SHP77 (cell line): ENCODE results near the gene OCA2.

Source experiments
- DNase-seq, 2 experiments: peaks; one replicate each; lab custom pipeline; 2025; lab: John Stamatoyannopoulos, UW

OCA2 gene

DNA sequence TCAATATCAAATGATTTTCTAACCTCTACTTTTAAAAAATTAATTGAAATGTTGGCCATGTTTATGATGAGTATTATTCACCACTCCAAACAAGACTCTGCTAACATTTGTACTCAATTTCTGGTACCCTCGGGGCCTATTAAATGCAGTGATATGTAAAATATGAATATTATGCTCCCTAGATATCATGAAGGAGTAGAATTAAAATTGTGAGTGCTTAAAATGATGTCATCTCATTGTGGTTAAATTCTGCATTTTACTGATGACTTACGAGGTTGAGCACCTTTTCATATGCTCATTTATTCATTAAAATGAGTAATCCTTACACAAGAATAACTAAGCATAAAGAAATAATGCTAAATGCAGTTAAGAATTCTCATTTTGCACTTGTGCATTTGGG lies 159.9 kb downstream of the OCA2 start:
- no peak for DNase-seq

DNA sequence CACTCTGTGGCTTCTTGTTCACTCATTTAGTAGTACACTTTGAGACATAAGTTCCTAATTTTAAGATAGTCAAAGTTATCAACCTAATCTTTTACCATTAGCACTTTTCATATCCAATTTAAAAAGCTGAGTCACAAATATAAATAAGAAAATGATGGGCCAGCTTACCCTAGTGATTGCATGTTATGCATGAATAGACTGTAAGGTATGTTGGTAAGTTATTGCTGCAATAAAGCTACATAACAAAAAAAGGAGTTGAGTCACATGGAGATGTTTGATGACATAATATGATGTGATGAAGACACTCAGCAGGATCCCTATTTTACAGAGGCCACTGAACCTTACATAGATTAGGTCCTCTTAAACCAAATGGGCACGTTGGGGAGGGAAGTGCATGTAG lies 161.3 kb downstream of the OCA2 start:
- DNase-seq: no peak

DNA sequence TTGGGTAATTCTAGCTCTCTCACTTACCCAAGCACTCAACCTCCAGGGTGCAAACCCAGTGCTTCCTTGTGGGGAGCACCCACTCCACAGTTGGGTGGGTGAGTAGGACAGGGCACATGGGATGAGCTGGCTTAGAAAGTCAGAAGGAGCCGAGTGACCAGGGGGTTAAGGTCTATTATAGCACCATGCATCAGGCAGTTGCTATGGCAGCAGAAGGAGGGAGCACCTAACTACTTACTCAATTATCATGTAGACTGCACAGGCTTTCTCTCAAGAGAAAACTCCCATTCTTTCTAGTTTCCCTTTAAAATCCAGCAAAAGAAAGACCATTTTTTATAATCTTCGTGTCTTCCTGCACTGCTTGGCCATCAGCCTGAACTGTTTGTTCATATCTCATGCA lies 163.0 kb downstream of the OCA2 start:
- DNase-seq: no peak

DNA sequence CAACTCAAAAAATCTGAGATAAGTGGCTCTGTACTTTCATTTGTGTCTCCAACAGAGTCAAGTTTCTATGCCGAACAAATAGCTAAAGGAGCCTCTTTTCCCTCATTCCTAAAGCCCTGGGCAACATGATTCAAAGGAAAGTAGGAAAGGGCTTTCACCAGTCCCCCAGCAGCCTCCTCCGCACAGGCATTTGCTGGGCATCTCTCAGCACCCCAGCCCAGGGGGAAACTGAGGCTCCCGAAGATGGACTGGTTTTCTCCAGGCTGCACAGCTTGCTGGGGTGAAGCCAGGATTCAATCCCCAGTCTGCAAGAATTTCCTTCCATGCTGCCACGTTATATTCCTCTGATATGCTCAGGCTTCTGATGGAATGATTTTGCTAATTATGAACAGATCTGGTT lies 163.8 kb downstream of the OCA2 start:
- no peak for DNase-seq

DNA sequence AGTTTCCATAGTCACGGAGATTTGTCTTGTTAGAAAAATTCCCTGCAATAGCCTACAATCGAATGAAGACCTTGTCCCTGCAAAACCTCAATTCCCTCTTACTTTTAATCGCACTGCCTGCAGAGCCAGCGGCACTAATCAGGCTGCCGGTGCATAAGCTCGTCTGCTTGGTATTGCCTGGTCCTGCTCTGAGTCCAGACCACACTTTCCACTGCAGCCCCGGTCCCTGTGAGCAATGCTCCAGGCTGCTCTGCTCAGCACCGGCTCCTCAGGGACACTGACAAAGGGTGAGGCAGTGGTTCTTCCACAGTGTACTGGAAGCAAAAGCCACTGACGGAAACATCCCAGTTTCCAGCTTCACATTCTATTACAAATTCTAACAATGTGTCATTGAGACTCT lies 164.3 kb downstream of the OCA2 start:
- no peak for DNase-seq

DNA sequence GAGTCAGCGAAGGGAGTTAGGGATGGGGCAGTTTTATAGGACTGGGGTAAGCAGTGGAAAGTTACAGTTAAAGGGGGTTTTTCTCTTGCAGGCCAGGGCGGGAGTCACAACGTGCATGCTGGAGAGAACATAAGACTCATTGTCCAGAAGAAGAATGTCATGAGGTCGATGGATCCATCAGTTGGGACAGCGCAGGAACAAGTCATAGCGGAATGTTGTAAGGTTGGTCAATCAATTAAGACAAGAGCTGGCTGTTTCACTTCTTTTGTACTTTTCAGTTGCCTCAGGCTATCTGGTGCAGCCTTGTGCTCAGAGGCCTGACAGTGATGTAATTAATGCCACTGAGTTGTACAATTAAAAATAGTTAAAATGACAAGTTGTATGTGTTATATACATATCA lies 165.6 kb downstream of the OCA2 start:
- no peak for DNase-seq

DNA sequence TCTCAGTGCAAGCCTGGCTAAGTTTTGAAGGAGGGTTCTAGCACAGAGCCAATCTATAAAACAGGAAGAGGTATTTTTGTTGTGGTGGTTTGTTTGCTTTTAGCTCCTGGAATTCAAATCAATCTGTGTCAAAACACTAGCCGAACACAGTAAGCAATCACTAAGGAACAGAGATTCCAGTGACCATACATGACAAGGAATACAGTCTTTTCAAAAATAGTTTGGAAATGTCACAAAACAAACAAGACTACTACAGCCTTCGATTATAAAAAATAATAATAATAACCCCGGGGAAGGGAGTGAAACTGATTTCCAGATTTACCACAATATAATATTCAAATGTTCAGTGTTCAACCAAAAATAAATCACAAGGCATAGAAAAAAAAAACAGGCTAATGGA lies 166.5 kb downstream of the OCA2 start:
- no peak for DNase-seq

DNA sequence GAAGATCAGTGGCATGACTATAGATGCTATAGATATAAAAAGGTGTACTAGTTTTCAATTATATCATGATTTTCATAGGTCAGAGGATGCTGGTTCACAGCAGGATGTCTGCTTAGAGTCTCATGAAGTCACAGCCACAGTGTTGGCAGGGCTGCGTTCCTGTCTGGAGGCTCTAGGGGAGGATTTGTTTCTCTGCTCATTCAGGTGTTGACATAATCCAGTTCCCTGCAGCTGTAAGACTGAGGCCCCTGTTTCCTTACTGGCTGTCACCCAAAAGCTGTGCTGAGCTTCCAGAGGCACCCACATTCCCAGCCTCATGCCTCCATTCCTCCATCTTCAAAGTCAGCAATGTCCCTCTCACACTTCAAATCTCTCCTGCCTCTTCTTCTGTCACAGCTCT lies 170.7 kb downstream of the OCA2 start:
- DNase-seq: no peak

DNA sequence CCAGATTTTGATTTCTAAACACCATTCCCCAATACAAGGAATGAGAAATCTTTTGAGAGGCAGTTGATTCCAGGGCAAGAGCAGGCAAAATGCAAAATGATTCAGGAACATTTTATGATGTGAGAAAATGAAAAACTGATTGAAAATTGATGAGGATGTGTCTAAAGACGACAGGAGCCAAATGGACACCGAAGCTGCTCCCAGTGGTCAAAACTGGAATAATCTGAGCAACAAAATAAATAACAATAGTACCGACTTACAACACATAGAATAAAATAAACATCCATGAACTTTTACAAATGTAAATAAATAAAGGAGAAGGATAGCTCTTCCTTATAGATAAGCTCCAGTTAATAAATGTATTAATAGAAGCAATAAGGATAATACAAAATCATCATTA lies 186.8 kb downstream of the OCA2 start:
- DNase-seq: no peak

DNA sequence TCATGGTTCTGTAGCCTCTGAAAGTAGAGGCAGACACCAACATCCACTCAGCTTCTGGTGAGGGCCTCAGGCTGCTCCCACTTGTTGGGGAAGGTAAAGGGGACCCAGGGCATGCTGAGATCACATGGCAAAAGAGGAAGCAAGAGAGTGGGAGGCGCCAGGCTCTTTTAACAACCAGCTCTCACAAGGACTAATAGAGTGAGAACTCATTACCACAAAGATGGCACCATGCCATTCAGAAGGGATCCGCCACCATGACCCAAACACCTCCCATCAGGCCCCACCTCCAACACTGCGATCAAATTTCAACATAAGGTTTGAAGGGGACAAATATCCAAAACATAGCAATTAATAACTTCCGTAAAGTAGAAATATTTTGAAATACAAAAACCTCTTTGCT lies 192.3 kb downstream of the OCA2 start:
- DNase-seq: no peak

DNA sequence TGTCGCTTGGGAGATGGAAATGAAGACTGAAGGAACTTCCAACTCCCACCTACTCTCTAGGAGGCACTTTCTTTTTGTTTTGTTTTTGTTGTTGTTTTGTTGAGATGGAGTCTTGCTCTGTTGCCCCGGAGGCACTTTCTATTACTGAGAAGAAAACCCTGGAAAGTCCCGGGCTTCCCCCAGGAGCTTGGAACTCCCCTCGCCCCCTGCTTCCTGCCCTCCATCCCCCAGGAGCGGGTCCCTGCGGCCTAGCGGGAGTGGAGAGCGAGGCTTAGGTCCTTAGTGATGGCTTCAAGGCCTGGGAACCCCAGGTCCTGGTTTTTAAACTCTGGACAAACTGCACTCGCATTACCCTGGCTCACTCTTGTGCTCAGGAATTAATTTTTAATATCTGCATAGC lies 195.7 kb downstream of the OCA2 start:
- DNase-seq: no peak

DNA sequence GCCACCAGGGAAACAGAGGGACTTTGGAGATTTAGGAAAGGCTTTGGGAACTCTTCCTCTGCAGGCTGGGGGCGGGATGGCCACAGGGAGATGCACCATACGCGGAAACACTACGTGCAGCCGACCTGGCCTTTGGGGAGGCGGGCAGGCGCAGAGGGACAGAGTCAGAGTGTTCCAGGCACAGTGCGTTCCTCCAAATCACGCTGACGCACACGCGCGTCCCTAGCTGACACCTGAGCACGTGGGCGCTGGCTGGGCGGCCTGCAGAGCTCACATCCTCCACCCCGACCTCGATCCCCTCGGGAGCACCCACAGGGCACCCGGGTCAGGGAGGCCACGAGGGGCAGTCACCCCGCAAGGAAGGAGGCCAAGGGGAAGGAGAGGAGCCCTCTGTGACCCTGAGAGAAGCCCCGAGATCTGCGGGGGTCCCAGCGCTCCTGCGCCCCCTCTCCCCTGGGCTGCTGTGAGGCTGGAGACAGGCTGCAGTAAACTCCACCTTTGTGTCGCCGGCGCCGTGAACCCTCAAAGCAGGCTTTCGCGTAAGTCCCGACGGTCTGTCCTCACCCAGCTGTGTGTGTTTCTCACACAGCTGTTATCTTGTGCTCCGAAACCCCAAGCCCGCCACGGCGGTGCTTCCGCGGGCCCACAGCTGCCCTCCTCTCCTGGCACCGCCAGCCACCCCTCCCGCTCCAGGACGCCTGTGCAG lies 196.3 kb downstream of the OCA2 start:
- DNase-seq: no peak

DNA sequence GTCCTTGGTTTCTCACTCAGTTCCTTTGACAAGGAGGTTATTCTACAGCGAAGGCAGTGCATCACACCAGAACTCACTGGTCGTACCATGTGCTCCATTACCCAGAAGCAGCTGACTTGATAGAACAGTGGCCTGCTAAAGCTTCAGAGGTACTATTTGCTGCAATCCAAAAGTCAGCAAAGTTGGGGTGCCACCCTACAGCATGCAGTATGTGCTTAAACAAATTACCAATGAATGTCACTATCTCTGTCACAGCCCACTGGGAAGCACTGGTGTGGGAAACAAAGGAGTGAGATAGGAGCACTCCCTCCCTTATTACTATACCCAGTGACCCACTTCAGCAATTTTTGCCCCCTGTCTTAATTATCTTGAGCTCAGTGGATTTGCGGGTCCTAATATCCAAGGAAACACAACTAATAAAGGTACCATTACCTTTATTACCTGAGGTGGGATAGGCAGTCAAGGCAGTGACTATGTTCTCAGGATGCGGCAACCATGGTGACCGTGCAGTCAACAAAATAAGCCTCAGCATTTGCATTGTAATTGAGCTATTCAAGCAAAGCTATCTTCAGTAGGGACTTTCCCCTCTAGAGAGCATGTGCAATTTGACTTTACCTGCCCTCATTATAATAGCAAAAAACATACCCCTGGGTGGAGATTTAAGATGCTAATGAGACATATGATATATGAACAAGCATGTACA lies 199.4 kb downstream of the OCA2 start:
- DNase-seq: no peak

DNA sequence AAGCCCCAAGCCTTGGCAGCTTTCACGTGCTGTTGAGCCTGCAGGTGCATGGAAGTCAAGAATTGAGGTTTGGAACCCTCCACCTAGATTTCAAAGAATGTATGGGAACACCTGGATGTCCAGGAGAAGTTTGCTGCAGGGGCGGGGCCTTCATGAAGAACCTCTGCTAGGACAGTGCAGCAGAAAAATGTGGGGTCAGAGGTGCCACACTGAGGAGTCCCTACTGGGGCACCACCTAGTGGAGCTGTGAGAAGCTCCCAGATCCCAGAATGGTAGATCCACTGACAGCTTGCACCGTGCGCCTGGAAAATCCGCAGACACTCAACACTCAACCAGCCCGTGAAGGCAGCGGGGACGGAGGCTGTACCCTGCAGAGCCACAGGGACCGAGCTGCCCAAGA lies 201.6 kb downstream of the OCA2 start:
- no peak for DNase-seq

DNA sequence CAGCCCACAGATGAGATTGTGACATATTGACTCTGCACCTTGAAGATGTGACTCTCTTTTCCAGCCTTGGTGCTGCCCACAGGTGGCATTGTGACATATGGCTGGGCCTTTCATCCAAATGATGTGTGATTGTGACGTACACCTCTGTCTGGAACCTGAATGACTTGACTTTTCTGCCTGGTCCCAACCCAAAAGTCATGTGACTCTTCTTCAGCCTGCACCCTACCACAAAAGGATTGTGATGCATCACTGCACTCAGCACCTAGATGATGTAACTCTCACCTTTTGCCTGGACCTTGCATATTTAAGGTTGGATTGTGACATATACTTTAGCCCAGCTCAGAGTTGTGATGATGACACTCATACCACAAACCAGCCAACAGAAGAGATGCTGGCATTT lies 204.5 kb downstream of the OCA2 start:
- DNase-seq: no peak

DNA sequence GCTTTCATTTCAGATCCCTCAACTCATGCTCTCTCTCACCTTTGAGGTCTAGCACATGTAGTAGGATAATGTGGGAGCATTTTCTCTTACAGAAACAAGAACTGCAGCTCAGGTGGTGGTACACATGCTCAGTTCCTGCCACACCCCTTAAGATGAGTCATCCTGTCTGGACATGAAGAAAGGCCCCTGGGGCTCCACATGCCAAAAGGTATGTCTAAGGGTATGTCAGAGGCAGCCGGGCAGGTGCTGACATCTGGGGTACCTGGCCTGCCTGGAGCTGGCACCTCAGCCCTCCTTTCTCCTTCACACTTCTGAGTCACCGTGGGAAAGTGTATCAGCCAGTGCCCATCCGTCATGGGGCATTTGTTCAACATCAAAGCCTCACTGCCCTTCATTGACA lies 209.9 kb downstream of the OCA2 start:
- no peak for DNase-seq

DNA sequence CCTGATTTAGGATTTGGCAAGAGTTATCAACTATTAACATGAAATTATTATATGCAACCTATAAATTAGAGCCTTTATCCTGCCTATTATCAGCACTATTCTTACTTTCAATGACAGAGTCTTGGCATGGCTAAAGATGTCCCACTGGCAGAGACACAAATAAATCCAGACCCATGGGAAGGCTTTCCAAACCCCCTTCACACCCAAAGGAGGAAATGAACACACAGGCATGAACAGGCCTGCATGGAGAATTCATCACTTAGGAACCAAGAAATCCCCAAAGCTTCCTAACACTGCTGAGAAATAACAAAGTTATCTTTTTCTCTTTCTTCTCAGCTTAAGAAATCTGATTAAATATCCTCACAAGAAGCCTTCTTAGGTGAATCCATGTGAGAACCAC lies 213.9 kb downstream of the OCA2 start:
- DNase-seq: no peak

DNA sequence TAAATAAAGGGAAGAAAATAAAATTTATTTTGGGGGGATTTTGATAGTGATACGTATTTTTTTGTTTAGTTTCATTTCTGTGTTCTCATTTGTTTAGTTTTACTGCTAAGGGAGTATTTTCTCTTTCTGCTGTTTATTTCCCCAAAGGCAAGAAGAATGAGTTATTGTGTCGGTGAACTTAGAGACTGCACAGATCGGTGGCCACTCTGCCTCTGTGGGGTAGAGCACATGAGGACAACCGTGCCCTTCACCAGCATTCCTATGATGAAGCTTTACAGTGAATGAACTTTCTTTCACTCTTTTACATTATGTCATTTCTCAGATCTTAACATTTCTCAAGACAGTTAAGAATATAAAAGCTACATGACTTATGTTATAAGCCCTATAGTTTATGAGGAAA lies 214.4 kb downstream of the OCA2 start:
- DNase-seq: no peak

DNA sequence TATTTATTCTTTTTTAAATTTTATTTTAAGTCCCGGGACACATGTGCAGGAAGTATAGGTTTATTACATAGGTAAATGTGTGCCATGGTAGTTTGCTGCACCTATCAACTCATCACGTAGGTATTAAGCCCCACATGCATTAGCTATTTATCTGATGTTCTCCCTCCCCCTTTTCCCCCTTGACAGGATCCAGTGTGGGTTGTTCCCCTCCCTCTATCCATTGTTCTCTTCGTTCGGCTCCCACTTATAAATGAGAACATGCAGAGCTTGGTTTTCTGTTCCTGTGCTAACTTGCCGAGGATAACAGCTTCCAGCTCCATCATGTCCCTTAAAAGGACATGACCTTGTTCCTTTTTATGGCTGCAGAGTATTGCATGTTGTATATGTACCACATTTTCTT lies 220.3 kb downstream of the OCA2 start:
- no peak for DNase-seq

DNA sequence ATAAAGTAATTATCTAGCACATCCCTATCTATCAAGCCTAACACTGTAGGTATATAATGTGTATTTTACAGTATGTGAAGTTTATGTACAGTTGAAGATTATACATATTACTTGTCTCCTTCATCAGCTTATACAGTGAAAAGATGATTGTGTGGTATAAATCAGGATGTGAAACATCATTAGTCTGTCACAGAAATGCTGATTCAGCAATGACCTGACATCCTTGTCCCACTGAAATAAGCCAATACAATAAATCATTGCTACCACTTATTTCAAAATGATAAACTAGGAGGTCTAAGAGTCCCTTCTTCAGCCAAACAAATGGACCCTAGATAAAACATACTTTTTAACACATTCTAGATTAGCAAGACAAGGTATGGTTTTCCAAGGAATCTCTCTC lies 225.3 kb downstream of the OCA2 start:
- no peak for DNase-seq

DNA sequence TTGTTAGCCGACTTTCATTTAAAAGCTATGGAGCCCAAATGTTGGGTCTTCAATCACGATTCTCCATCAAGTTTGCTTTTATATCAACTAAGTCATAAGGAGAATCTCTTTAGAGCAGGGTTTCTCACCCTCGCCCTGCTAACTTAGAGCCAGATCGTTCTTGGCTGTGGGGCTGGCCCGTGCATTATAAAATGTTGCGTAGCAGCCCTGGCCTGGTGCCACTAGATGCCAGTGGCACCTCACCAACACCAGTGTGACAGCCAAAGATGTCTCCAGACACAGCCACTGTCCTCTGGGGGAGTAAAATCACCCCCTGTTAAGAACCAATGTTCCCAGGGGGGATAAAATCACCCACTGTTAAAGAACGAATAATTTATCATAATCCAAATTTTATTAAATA lies 226.1 kb downstream of the OCA2 start:
- no peak for DNase-seq

DNA sequence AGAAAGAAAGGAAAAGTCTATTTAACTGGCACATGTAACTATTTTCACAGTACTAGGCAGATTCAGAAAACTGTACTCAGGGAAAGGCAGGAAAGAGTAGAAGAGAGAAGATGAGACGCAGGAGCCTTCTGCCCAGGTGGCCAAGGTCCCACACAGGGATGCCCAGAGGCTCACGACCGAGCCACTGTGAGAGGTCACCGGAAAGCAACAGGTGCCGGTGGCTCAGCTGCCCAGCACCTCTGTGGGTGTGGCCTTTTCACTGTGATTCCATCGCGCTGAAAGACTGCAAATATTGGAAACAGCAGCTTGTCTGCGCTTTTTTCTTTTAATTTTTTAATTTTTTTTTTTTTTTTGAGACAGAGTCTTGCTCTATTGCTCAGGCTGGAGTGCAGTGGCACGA lies 226.8 kb downstream of the OCA2 start:
- no peak for DNase-seq

DNA sequence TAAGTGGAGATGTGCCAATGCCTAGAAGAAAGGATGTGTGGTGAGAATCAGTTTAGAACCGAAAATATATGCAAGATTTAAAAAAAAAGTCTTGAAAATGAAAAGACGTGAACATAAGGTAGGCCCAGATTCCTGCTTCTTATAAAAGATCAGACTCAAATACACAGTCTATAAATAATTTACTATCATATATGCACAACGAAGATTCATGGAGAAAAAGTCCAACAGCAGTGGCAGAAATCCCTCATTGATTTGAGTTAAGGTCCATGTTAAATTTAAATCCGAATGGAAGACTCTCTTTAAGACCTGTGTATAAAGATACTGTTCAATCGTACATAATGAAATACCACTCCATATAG lies 227.2 kb downstream of the OCA2 start:
- DNase-seq: no peak
